ENCODE results near the gene SDS. TPM values are rescaled to one million over a fixed set of nuclear protein-coding genes. Genes with fewer than 3 reads are reported as not detected.

SDS gene
- total and polyA plus RNA-seq, 2 donors (not counting 3 experiments of a cell fraction or from before 2014, with no cell fraction given) = not detected

- H3K27ac ChIP-seq (ENCODE audit: insufficient read depth, low read depth, low read length) = no peak overlapping the region
- H3K36me3 ChIP-seq (ENCODE audit: control insufficient read depth in 2 of 2, extremely low read depth in 1 of 2, insufficient read depth in 2 of 2, low read length in 2 of 2) = no peaks in the 10 kb centered on the region
- CTCF ChIA-PET = interaction anchor here (1.4 kb wide), 1 partner anchor 9 kb away, joined by 11 read pairs; no protein-coding TSS in a partner anchor
- TF ChIP-seq JUN (IDR thresholded peaks at IDR 0.05; ENCODE audit: borderline replicate concordance, insufficient read depth, insufficient read length, low read depth) = no peak
- no peak for TF ChIP-seq CTCF (IDR thresholded peaks at IDR 0.05; ENCODE audit: extremely low read depth in 1 of 2, insufficient read depth in 1 of 2, low read depth in 1 of 2, low read length in 2 of 2)
- no peak for TF ChIP-seq POLR2A (IDR thresholded peaks at IDR 0.05; ENCODE audit: low read depth, low read length)
- TF ChIP-seq MYC (IDR thresholded peaks at IDR 0.05; ENCODE audit: low read depth, low read length) = no peak
- no peak for TF ChIP-seq GATA2 (IDR thresholded peaks at IDR 0.05; ENCODE audit: insufficient read depth, insufficient read length, low read depth, low read length)
- TF ChIP-seq FOS (IDR thresholded peaks at IDR 0.05; ENCODE audit: borderline replicate concordance, insufficient read depth, low read length) = no peak
- TF ChIP-seq POLR2AphosphoS5 (IDR thresholded peaks at IDR 0.05; ENCODE audit: insufficient read depth, low read depth, low read length) = no peak
- TF ChIP-seq MAX (IDR thresholded peaks at IDR 0.05; ENCODE audit: insufficient read depth, insufficient read length) = no peak
- no peak for TF ChIP-seq EZH2 (IDR thresholded peaks at IDR 0.05; ENCODE audit: borderline replicate concordance, low read depth, low read length, severe bottlenecking)
- H2AFZ ChIP-seq (ENCODE audit: low read depth, low read length) = no peak overlapping the region
- no peaks in the 10 kb centered on the region for H4K20me1 ChIP-seq (replicated peaks; ENCODE audit: control insufficient read depth, extremely low read depth, insufficient read depth, low read length)
- no peak overlapping the region for H3K4me3 ChIP-seq (replicated peaks in 1 of 3; ENCODE audit: insufficient read depth in 1 of 3, low read depth in 1 of 3, low read length in 3 of 3)
- H3K9me1 ChIP-seq (replicated peaks; ENCODE audit: control insufficient read depth, extremely low read depth, insufficient read depth, low read length) = no peaks in the 10 kb centered on the region
- intact Hi-C loops (cut with micrococcal nuclease) (no loop called here), dilution Hi-C loops (cut with MboI; ENCODE audit: extremely low pct_ligation_motif_present, low sequenced_read_pairs) (no loop called here)
- no peak overlapping the region for H3K9ac ChIP-seq (replicated peaks; ENCODE audit: extremely low read depth, insufficient read depth, low read length)
- H3K79me2 ChIP-seq (ENCODE audit: control insufficient read depth, insufficient read depth, low read length) = no peaks in the 10 kb centered on the region
- no TSS peak for BruUV-seq (replicated peaks)
- FAIRE-seq (no peak), DNase-seq (ENCODE audit: low read depth, low spot score) (no peak)
- no peak overlapping the region for H3K4me2 ChIP-seq (ENCODE audit: insufficient read depth, low read length)
- no peaks in the 10 kb centered on the region for H3K9me3 ChIP-seq (replicated peaks; ENCODE audit: control insufficient read depth, insufficient read depth, low read length)
- H3K4me1 ChIP-seq (ENCODE audit: control insufficient read depth, extremely low read depth, insufficient read depth, low read length) = no peaks in the 10 kb centered on the region
- H3K27me3 ChIP-seq (ENCODE audit: control insufficient read depth in 2 of 2, insufficient read depth in 2 of 2, low read length in 2 of 2) = no peaks in the 10 kb centered on the region
- POLR2A ChIA-PET = no interaction called here
Observed at GRCh38 chr12:113416091-113416754, 12.5 kb upstream of the SDS start.
